WTC11 (cell line): ENCODE measurements around the gene SLC25A25.

Experiments
- CTCF ChIP-seq: fragments of 200-600 bp; IDR thresholded peaks from 2 replicates; pipeline ENCODE4 v1.8.0; 2022; ENCODE audit warnings: antibody characterized with exemption
- ESRRA ChIP-seq: sonication (generic); formaldehyde crosslinking; IDR thresholded peaks from 2 replicates; pipeline ENCODE4 v1.8.1; 2022; ENCODE audit warnings: mild to moderate bottlenecking, missing genetic modification reagents, borderline replicate concordance
- ETV6 ChIP-seq: sonication (generic); formaldehyde crosslinking; IDR thresholded peaks from 2 replicates; pipeline ENCODE4 v1.8.1; 2022; ENCODE audit warnings: mild to moderate bottlenecking, missing genetic modification reagents
- FOXJ3 ChIP-seq: sonication (generic); formaldehyde crosslinking; IDR thresholded peaks from 2 replicates; pipeline ENCODE4 v1.9.0; 2021; ENCODE audit warnings: missing genetic modification reagents, mild to moderate bottlenecking, borderline replicate concordance
- FOXP1 ChIP-seq: sonication (generic); formaldehyde crosslinking; IDR thresholded peaks from 2 replicates; pipeline ENCODE4 v1.8.0; 2022; ENCODE audit warnings: missing genetic modification reagents, mild to moderate bottlenecking, moderate library complexity, borderline replicate concordance
- KAT7 ChIP-seq: sonication (generic); formaldehyde crosslinking; IDR thresholded peaks from 2 replicates; pipeline ENCODE4 v1.8.1; 2023; ENCODE audit warnings: missing genetic modification reagents, mild to moderate bottlenecking, borderline replicate concordance
- MYBL2 ChIP-seq: sonication (generic); formaldehyde crosslinking; IDR thresholded peaks from 2 replicates; pipeline ENCODE4 v1.8.1; 2023; ENCODE audit warnings: mild to moderate bottlenecking, moderate library complexity, missing genetic modification reagents
- NR3C1 ChIP-seq: sonication (generic); formaldehyde crosslinking; conservative IDR thresholded peaks from 2 replicates; pipeline ENCODE4 v1.8.1; 2023; ENCODE audit warnings: low read depth, mild to moderate bottlenecking, missing genetic modification reagents
- TF ChIP-seq, protein P1 (sequence below): sonication (generic); formaldehyde crosslinking; IDR thresholded peaks from 2 replicates; pipeline ENCODE4 v1.8.0; 2023; ENCODE audit warnings: missing genetic modification reagents, mild to moderate bottlenecking, borderline replicate concordance
- TF ChIP-seq, protein P2 (sequence below): sonication (generic); formaldehyde crosslinking; IDR thresholded peaks from 2 replicates; pipeline ENCODE4 v1.8.1; 2023; ENCODE audit warnings: mild to moderate bottlenecking, missing genetic modification reagents, moderate library complexity
- TF ChIP-seq, protein P3 (sequence below): sonication (generic); formaldehyde crosslinking; IDR thresholded peaks from 2 replicates; pipeline ENCODE4 v1.8.1; 2023; ENCODE audit warnings: mild to moderate bottlenecking, moderate library complexity, missing genetic modification reagents
- TF ChIP-seq, protein P4 (sequence below): sonication (generic); formaldehyde crosslinking; IDR thresholded peaks from 2 replicates; pipeline ENCODE4 v1.8.1; 2023; ENCODE audit warnings: mild to moderate bottlenecking, missing genetic modification reagents

GRCh38 chr9:128051932-128052709, 15.9 kb upstream of the SLC25A25 start:
- no peak for TF ChIP-seq CTCF
- TF ChIP-seq, protein P1, sequence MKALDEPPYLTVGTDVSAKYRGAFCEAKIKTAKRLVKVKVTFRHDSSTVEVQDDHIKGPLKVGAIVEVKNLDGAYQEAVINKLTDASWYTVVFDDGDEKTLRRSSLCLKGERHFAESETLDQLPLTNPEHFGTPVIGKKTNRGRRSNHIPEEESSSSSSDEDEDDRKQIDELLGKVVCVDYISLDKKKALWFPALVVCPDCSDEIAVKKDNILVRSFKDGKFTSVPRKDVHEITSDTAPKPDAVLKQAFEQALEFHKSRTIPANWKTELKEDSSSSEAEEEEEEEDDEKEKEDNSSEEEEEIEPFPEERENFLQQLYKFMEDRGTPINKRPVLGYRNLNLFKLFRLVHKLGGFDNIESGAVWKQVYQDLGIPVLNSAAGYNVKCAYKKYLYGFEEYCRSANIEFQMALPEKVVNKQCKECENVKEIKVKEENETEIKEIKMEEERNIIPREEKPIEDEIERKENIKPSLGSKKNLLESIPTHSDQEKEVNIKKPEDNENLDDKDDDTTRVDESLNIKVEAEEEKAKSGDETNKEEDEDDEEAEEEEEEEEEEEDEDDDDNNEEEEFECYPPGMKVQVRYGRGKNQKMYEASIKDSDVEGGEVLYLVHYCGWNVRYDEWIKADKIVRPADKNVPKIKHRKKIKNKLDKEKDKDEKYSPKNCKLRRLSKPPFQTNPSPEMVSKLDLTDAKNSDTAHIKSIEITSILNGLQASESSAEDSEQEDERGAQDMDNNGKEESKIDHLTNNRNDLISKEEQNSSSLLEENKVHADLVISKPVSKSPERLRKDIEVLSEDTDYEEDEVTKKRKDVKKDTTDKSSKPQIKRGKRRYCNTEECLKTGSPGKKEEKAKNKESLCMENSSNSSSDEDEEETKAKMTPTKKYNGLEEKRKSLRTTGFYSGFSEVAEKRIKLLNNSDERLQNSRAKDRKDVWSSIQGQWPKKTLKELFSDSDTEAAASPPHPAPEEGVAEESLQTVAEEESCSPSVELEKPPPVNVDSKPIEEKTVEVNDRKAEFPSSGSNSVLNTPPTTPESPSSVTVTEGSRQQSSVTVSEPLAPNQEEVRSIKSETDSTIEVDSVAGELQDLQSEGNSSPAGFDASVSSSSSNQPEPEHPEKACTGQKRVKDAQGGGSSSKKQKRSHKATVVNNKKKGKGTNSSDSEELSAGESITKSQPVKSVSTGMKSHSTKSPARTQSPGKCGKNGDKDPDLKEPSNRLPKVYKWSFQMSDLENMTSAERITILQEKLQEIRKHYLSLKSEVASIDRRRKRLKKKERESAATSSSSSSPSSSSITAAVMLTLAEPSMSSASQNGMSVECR = no peak
- no peak for TF ChIP-seq NR3C1 (CRISPR knock-in tag)
- TF ChIP-seq MYBL2 (CRISPR knock-in tag) = no peak
- no peak for TF ChIP-seq FOXP1
- TF ChIP-seq, protein P2, sequence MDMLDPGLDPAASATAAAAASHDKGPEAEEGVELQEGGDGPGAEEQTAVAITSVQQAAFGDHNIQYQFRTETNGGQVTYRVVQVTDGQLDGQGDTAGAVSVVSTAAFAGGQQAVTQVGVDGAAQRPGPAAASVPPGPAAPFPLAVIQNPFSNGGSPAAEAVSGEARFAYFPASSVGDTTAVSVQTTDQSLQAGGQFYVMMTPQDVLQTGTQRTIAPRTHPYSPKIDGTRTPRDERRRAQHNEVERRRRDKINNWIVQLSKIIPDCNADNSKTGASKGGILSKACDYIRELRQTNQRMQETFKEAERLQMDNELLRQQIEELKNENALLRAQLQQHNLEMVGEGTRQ = no peak
- no peak for TF ChIP-seq ESRRA (CRISPR knock-in tag)
- TF ChIP-seq, protein P3, sequence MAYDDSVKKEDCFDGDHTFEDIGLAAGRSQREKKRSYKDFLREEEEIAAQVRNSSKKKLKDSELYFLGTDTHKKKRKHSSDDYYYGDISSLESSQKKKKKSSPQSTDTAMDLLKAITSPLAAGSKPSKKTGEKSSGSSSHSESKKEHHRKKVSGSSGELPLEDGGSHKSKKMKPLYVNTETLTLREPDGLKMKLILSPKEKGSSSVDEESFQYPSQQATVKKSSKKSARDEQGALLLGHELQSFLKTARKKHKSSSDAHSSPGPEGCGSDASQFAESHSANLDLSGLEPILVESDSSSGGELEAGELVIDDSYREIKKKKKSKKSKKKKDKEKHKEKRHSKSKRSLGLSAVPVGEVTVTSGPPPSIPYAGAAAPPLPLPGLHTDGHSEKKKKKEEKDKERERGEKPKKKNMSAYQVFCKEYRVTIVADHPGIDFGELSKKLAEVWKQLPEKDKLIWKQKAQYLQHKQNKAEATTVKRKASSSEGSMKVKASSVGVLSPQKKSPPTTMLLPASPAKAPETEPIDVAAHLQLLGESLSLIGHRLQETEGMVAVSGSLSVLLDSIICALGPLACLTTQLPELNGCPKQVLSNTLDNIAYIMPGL (CRISPR knock-in tag) = no peak
- TF ChIP-seq ETV6 (CRISPR knock-in tag) = no peak
- TF ChIP-seq, protein P4, sequence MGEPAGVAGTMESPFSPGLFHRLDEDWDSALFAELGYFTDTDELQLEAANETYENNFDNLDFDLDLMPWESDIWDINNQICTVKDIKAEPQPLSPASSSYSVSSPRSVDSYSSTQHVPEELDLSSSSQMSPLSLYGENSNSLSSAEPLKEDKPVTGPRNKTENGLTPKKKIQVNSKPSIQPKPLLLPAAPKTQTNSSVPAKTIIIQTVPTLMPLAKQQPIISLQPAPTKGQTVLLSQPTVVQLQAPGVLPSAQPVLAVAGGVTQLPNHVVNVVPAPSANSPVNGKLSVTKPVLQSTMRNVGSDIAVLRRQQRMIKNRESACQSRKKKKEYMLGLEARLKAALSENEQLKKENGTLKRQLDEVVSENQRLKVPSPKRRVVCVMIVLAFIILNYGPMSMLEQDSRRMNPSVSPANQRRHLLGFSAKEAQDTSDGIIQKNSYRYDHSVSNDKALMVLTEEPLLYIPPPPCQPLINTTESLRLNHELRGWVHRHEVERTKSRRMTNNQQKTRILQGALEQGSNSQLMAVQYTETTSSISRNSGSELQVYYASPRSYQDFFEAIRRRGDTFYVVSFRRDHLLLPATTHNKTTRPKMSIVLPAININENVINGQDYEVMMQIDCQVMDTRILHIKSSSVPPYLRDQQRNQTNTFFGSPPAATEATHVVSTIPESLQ (CRISPR knock-in tag) = no peak
- TF ChIP-seq KAT7 (CRISPR knock-in tag) = no peak
- no peak for TF ChIP-seq FOXJ3 (CRISPR knock-in tag)
